Gastroesophageal sphincter (tissue), 3 donors: Measurements from ENCODE around the gene DENND6A.

Experiments used
- EP300 ChIP-seq: sonication (generic); formaldehyde crosslinking; IDR thresholded peaks from one replicate; pipeline ENCODE4 v1.6.1; 2017; ENCODE audit warnings: antibody characterized with exemption, mild to moderate bottlenecking
- POLR2A ChIP-seq, 2 donors: fragments of 450-650 bp; IDR thresholded peaks; one replicate each; pipeline ENCODE4 v1.6.1; 2017; ENCODE audit warnings: antibody characterized with exemption in 2 of 2, mild to moderate bottlenecking in 2 of 2, moderate library complexity in 1 of 2
- POLR2AphosphoS5 ChIP-seq: sonication (generic); formaldehyde crosslinking; IDR thresholded peaks from one replicate; pipeline ENCODE4 v1.6.1; 2017; ENCODE audit warnings: antibody characterized with exemption
- TF ChIP-seq, protein P1 (sequence below), 4 experiments: fragments of 200-600 bp in 2 of 4; fragments of 450-650 bp in 2 of 4; sonication (generic) in 1 of 4; IDR thresholded peaks; one replicate each; pipeline ENCODE4 v1.5.1; 2017 to 2019; ENCODE audit warnings: antibody characterized with exemption in 4 of 4, mild to moderate bottlenecking in 2 of 4, moderate library complexity in 2 of 4

- TF ChIP-seq POLR2A (IDR thresholded peaks at IDR 0.05) = no peak
- TF ChIP-seq, protein P1, sequence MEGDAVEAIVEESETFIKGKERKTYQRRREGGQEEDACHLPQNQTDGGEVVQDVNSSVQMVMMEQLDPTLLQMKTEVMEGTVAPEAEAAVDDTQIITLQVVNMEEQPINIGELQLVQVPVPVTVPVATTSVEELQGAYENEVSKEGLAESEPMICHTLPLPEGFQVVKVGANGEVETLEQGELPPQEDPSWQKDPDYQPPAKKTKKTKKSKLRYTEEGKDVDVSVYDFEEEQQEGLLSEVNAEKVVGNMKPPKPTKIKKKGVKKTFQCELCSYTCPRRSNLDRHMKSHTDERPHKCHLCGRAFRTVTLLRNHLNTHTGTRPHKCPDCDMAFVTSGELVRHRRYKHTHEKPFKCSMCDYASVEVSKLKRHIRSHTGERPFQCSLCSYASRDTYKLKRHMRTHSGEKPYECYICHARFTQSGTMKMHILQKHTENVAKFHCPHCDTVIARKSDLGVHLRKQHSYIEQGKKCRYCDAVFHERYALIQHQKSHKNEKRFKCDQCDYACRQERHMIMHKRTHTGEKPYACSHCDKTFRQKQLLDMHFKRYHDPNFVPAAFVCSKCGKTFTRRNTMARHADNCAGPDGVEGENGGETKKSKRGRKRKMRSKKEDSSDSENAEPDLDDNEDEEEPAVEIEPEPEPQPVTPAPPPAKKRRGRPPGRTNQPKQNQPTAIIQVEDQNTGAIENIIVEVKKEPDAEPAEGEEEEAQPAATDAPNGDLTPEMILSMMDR (IDR thresholded peaks at IDR 0.05) = no peak
- TF ChIP-seq EP300 = no peak
- TF ChIP-seq POLR2AphosphoS5 = no peak
These were observed 13.6 kb upstream of the DENND6A start for GRCh38 chr3:57706462-57706861.
